HUES64 (cell line): ENCODE data around the gene NOP56.

Experiments used
- H3K27ac ChIP-seq: 2 replicates; pipeline ENCODE4 v1.7.0; 2013; ENCODE audit warnings: low read depth, low read length, inconsistent platforms
- H3K27me3 ChIP-seq: 2 replicates; pipeline ENCODE4 v1.6.1; 2013; ENCODE audit warnings: mild to moderate bottlenecking, low read length; ENCODE audit not compliant: insufficient read depth
- H3K36me3 ChIP-seq: 2 replicates; pipeline ENCODE4 v1.6.1; 2013; ENCODE audit warnings: mild to moderate bottlenecking, low read length; ENCODE audit not compliant: insufficient read depth
- H3K4me1 ChIP-seq: 2 replicates; pipeline ENCODE4 v1.6.1; 2013; ENCODE audit warnings: mild to moderate bottlenecking, low read length, moderate library complexity; ENCODE audit not compliant: insufficient read depth
- H3K4me3 ChIP-seq: 2 replicates; pipeline ENCODE4 v1.5.1; 2013; ENCODE audit warnings: mild to moderate bottlenecking, low read length, moderate library complexity
- H3K9ac ChIP-seq: 2 replicates; pipeline ENCODE4 v1.6.1; 2013; ENCODE audit warnings: mild to moderate bottlenecking, low read depth, low read length
- H3K9me3 ChIP-seq: 2 replicates; pipeline ENCODE4 v1.6.1; 2013; ENCODE audit warnings: low read depth, low read length; ENCODE audit not compliant: insufficient read depth
- WGBS: fragments of 150-250, 120-280 bp; methylation state at CpG from one replicate; pipeline ENCODE4 v1.1.7; 2013; ENCODE audit warnings: missing lambda C conversion rate; 5-methylcytosine and 5-hydroxymethylcytosine counted together

NOP56 gene

DNA sequence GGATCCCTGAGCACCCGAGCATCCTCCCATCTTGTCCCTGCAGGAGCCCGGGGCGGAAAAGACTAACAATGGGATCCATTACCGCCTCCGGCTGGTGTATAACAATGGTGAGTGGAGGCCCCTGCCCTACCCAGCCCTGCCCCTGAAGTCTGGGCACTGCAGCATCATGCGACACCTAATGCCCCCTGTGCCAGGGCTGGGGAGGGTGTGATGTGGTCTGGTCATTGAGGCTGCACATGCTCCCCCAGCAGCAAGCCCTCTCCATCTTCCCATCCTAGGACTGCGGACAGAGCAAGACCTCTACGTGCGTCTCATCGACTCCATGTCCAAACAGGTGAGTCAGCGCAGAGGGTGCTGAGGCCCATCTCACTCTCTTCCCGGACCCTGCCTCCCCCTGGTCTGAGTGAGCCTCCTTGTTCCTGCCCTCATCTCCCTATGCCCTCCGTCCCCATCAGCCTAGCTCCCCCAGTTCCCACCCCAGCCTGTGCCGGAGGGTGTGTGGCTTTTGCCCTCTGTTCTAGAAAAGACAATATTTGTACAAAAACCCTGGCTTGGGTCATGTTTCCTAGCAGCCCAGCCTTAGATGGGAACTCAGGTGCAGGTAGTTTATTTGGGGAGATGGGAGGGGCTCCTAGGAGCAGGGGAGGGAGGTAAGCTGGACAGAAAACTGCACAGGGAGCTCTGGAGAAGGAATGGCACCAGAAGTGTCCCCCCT, 53.7 kb downstream of the NOP56 start:
- Histone ChIP-seq H3K27me3 (peaks cover 66% of the 10 kb centered on the region), H3K4me3 (no peak overlapping the region), H3K36me3 (no peaks in the 10 kb centered on the region), H3K4me1 (peaks cover 42% of the 10 kb centered on the region), H3K9ac (no peak overlapping the region), H3K27ac (no peak overlapping the region), H3K9me3 (no peaks in the 10 kb centered on the region)
- 61% methylated on average over 14 of the region's 14 CpGs for WGBS

GRCh38 chr20:2706688-2707352, 54.4 kb downstream of the NOP56 start:
- WGBS, result 82% methylated on average over 6 of the region's 6 CpGs
- Histone ChIP-seq H3K36me3 (no peaks in the 10 kb centered on the region), H3K9ac (no peak overlapping the region), H3K27ac (no peak overlapping the region), H3K9me3 (no peaks in the 10 kb centered on the region), H3K4me3 (no peak overlapping the region), H3K27me3 (peaks cover 58% of the 10 kb centered on the region), H3K4me1 (peaks cover 36% of the 10 kb centered on the region)

DNA sequence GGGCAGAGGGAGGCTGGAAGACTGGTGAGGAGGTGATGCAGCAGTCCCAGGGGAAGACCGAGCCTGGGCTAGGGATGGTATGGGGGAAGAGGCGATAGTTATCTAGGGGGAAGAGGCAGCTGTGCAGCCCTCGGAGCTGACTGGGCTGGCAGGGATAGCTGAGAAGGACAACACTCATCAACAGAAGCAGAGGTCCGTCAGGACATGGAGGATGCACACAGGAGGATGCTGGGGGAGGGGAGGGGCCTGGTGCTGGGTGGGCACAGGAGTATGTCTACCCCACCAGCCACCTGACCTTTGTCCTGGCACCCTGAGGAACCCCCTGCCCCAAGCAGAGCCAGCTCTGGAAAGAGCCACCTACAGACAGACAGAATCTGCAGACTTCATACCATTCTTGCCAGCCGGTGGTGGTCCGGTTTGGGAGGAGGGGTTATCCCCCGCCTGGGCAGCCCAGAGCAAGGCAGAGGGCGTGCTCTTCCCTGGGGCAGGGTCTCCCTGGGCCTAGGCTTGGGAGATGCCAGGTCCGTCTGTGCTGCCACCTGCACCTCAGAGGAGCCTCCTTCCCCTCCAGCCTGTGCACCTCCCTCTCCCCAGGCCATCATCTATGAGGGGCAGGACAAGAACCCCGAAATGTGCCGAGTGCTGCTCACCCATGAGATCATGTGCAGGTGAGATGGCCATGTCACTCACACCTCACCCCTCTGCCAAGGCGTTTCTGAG, 55.1 kb downstream of the NOP56 start:
- WGBS, result 79% methylated on average over 12 of the region's 12 CpGs
- Histone ChIP-seq H3K4me3 (no peak overlapping the region), H3K9me3 (no peaks in the 10 kb centered on the region), H3K36me3 (no peaks in the 10 kb centered on the region), H3K4me1 (peaks cover 30% of the 10 kb centered on the region), H3K27me3 (peaks cover 52% of the 10 kb centered on the region), H3K9ac (no peak overlapping the region), H3K27ac (no peak overlapping the region)
